Renal cortical epithelial cell (primary cell): ENCODE measurements around the gene POMT2. TPM values are rescaled to one million over a fixed set of nuclear protein-coding genes. Genes with fewer than 3 reads are reported as not detected.
"Not testable (repeated sequence)": the region's sequence is repeated elsewhere in the genome, so short reads cannot be mapped to it uniquely, and the experiment has no call there.

Experiments
- DNase-seq: peaks from one replicate; pipeline ENCODE4 v3.0.0-alpha.2; 2011; ENCODE audit warnings: low read depth
- total RNA-seq: library from RNA; depleted of rRNA; stranded (reverse); fragments of >200 nt; gene quantifications from 2 replicates; pipeline ENCODE4 v1.2.3, GENCODE V29; 2014

The POMT2 gene
- total RNA-seq, 1 donor from 2014 or later = 26.4 TPM

DNA sequence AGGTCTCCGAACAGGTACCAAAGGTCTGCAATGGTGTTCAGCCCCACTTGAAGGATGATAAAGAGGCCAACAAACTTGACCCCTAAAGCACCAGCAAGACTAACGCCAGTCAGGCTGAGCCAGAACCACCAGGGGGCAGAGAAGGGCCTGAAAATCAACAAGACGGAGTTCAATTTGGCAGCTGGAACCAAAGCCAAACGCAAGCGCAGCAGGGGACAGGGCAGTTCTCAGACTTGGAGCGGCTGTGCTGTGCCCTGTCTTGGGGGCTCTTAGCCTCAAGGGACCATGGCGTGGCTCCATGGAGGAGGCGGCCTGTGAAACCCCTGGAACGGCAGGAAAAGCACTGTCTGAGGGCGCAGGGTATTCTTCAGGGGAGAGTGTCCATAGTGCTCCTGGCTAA is 19.6 kb downstream of the POMT2 start:
- peak; percentile 79 for DNase-seq

DNA sequence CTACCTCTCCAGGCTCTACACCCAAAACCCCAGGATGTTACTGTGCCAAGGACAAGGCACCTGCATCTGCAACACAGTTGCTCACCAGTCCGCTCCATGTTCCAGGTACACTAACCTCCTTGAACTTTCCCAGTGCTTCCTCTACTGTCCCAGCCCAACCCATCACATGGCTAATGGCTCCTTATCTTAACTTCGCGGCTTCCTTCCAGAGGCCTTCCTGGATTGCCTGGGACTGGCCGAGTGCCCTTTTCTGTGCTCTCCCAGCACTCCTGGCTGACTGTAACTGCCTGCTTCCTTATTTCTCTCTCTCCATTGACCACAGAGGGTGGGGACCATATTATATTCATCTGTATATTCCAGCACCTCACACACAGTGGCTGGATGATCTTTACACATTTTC is 20.9 kb downstream of the POMT2 start:
- no peak for DNase-seq

DNA sequence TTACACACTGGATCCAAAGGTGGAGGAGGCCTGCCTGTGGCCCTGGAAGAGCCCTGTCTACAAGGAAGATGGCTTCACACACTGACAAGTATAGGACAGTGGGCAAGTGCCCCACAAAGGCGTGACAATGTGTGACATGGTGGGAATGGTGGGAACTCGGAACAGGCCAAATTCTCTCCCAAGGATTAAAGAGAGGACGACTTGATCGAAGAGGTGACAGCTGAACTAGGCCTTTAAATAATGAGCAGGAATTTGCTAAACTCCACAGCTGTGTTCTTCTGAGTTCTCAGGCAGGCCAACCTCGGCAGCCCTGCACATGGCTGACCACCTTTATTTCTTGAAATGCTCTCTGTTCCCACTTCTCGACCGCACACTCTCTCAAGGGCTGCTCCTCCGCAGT is 23.8 kb downstream of the POMT2 start:
- DNase-seq = no peak

DNA sequence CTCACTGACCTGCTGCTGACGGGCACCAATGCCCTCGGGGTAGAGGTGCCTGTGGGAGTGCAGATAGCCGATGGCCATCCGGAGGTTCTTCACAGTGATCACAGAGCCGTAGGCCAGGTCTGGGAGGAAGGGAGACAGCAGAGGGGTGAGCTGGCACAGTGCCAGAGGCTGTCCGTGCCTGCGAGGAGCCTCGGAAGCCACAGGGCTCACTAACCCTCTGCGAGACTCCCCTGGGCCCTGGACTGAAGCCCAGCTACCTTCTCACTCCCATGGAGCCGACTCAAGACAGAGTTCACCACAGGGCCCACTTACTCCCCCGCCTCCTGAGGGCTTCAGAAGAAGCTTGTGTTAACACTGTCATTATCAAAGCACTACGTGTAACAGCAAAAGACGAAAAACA is 24.5 kb downstream of the POMT2 start:
- DNase-seq = no peak

DNA sequence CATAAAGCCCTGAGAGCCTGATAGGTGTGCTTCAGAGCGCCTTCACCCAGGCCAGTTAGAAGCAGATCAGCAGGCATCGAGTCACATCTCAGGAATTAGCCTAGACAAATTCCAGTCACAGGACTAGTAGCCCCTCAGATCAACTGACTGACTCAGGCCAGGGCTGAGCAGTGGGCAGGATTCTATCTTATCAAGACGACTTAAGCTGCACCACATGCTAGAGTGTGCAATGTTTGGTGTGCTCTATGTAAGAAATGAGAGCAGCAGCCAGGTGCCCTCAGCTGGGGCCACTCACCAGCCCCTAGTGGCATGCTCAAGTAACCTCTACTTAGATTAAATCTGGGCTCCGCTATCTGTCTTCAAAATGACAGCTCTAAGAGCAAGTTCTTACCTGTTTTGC is 30.0 kb downstream of the POMT2 start:
- peak; percentile 15 for DNase-seq

DNA sequence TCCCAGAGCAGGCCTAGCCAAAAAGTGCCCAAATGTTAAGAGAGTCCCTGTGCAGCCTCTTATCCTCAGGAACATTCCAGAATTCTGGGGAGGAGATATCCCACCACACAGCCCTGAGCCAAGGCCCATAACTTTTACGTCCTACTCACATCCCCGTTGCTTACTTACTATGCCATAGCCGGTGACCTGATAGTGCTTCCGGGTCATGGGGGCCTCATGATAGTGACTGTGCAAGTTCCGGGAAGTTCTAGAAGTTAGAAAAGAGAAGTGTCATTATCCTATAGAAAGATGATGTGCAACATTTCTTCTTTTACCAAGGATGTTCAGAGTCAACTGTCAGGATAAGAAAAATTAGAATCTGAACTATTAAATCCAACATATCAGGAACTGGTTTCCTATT is 34.1 kb downstream of the POMT2 start:
- no peak for DNase-seq

DNA sequence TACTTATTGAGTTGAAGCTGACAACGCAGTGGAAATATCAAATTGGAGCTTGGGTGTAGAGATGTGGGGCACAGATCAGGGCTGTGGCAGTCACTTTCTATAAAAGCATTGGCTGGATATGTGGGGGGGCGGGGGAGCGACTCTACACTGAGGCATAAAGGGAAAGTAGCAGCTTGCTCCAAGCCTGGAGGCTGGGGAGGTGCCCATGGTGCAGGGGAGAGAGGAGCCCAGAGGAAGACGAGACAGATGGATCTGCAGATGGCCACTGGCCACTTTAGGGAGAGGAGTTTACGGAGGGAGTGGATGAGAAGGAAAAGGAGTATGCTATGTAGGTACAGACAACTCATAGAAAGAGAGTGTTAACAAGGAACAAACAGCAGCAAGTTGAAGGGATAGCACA is 36.2 kb downstream of the POMT2 start:
- DNase-seq = no peak

DNA sequence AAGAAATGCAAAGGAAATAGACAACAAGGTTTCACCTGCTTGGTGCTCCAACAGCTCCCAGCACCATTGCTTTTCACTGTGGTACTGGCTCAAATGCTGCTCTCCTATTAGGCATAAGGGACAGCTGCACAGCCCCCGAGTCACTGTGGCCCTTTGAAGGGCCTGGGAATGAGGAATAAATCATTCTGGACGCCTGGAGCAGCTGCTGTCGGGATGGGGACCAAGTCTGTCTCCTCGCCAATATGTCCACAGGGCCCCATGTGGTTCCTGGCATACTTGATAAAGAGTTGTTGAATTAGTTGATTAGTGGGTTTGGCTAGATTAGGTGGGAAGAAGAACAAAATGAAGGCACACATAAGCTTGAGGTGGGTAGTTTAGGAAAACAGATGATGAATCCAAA is 36.6 kb downstream of the POMT2 start:
- DNase-seq = no peak

DNA sequence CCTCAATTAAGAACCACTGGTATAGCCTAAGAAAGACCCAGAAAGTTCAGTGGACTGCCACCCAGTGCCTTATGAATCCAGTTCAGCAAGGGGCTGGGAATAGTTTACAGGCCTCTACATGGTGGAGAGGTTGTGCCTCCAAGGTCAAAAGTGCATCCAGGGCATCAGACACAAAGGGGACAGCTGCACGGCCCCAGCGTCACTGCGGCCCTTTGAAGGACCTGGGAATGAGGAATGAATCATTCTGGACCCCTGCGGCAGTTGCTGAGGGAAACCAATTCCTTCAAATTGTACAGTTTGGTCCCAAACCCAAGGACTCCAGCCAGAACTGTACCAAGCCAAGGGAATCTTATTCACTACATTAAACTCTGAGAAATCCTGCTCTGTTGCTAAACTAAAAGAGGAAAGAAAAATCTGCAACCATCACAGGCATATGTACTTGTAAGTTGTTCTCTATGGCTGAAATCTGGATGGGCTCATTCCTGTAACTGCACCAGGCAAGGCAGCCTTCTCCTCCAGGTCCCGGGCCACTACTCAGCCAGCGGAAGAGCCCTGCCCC is 38.8 kb downstream of the POMT2 start:
- no peak for DNase-seq

DNA sequence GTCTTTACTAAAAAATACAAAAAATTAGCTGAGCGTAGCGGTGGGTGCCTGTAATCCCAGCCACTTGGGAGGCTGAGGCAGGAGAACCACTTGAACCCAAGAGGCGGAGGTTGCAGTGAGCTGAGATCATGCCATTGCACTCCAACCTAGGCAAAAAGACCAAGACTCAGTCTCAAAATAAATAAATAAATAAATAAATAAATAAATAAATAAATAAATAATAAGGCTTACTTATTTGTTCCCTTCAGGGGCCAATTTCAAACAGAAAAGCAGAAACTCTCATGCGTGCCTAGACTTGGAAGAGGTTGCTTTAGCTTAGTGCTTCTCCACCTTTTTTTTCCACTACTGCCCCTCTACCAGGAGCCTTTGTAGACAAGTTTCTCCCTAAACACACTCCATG is 39.8 kb downstream of the POMT2 start:
- not testable (repeated sequence) for DNase-seq

DNA sequence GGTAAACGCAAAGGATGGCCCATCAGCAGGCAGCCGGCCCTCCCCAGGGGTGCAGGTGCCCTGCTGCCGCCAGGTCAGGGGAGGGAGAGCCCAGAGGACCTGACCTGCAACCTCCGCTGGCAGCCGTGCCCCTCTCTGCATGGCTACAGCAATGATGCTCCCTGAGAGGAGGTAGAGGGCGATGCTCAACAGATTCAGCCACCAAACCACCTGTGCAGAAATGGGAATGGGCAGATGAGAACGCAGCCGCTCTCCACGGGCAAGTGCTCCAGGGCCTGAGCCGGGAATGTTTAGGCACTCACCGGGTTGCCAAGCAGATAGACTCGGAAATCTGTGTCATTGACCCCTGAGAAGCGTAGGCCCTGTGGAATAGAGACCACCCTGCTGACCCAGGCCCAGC is 41.0 kb downstream of the POMT2 start:
- DNase-seq = no peak

DNA sequence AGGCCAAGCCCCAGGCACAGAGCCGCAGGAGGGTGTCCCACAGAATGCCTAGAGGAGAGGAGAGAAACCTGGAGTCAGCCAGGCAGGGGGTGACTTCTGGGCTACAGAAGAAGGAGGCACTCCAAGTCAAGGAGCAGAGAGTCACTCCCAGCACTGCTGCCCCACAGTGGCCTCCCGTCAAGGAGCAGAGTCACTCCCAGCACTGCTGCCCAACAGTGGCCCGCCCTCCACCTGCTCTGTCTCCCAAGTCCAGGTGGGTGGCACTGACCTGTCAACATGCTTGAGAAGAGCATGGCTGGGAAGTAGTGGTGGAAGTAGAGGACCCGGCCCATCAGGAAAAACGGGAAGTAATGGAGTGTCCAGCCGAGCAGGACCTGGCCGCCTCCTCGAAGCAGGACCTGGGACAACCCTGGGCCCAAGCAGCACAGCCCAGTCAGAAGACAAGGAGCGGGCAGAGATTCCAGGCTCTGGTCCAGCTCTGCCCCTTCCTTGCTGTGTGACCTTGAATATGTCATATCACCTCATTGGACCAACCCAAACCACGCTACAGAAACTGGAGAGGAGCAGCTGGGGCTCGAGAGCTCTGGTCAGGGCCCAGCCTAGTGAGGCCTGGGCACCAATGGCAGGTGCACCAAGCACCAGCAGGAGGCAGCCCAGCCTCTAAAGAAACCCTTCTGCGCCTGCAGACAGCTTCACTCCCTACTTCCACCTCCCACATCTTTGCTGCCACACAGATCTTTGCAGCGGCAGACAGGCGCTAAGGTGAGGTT is 42.0 kb downstream of the POMT2 start:
- DNase-seq = no peak

DNA sequence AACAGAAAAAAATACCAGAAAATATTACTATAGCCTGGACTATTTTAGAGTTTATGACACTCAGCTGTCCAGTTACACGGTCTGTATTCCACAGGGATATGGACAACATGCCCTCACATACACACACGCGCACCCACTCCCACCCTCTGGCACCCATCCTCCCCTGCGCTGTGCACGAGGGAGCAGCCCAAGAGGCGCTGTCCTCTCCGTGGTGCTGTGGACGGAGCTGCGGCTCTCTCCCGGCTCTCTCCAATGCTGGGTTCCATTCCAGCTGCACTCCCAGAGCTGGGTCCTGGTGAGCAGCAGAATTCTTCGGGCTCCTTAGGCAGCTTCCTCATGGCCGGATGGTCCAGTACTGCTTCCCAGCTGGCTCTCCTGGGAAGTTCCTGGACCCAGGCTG is 43.7 kb downstream of the POMT2 start:
- no peak for DNase-seq

DNA sequence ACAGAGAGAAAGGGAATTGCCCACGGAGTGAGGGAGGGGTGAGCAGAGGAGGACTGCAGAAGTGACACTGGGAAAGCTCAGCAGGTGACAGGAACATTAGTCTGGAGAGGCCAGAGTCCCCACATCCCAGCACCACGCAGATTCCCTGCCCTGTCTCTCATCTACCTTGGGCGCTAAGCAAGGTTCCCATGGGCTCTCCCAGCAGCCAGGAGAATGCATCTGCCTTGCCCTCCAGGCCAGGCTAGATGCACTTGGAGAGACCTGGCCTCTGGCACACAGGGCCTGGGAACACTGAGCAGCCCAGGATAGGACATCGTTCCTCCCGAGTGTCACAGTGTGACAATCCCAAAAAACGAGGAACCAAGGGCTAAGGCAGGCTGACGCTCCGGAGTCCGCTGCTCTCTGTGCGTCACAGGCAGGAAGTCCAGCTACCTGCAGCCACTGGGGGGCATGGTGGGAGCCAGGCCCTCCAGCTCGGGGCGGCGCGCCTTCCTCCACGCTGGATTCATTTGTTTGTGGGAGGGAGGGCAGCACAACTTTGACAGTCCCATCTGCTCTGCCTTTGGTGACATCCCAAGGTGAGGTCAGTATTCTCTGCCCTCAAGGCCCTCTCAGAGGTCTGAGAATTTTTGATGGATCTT is 44.3 kb downstream of the POMT2 start:
- no peak for DNase-seq

DNA sequence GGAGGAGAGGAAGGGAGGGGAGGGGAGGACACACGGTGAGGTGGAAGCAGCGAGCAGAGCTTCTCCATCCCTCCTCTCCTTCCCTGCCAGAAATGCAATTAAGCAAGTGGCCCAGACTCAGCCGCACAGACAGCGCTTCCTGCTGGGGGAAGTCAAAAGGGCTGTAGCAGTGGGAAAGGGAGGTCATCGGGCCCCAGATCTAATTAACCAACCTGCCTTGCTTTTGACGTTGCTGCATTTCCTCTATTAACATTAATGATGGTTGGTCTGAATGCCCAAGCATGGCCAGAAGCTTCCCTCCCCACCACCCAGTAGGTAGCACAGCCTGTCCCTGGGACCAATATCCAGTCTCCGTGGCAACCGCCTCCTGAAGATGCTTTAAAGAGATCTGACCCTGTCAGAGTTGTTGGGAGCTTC is 45.1 kb downstream of the POMT2 start:
- no peak for DNase-seq

DNA sequence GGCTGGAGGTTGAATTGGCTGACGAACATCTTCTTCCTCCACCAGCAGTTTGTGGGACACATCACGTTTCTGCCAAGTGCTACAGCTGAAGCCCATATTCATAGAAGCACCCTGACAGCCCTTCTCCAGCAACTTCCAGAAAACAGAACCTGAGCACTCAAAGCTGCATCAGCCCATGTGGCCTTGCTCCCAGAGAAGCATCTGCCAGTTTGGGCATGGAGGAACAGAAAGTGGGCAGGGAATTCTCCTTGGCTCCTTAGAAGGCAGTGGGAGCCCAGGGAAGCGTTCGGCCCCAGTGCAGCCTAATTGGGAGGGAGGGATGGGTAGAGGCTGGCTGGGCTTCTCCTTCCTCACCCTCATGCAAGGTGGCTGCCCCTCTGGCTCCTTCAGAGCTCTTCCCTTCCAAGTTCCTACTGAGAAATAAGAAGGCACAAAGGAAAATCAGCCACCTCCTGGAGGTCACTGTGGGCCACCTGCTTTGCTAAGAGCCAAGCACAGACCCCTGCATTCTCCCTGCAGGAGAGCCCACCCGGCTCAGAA is 45.6 kb downstream of the POMT2 start:
- DNase-seq = no peak

DNA sequence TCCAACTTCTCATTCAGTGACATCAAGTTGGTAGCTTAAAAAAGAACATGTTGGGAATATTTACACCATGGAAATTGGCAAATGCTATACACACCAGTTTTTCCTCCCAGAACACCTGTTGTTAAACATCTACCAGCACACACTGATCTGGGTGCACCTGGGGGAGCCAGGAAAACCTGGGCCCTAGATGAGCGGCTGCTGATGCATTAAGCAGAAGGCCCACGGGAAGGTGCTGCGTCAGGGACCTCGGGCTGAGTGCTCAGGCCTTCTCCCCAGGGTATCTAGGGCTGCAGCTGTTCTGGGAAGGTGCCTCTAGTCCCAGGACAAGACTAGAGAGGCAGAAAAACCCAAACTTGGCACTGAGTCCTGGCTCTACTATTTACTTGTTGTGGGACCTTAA is 46.9 kb downstream of the POMT2 start:
- no peak for DNase-seq

DNA sequence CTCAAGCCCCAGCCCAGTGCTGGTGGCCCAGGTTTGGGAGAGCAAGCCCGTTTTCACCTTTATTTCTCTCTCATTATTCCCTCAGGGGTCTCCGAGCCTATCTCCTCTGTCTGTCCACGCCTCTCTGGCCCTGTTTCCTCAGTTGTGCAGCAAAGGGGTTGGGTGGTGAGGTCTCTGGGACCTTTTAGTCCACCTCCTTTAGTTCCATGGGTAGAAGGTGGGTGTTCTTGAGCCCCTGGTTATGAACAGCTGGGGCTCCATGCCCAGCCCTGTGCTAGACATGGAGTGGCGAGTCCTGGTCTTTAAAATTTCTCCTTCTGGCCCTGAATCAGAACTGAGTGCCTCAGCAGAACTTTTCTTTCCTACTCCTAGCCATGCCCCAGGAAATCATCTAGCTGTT is 48.4 kb downstream of the POMT2 start:
- no peak for DNase-seq

DNA sequence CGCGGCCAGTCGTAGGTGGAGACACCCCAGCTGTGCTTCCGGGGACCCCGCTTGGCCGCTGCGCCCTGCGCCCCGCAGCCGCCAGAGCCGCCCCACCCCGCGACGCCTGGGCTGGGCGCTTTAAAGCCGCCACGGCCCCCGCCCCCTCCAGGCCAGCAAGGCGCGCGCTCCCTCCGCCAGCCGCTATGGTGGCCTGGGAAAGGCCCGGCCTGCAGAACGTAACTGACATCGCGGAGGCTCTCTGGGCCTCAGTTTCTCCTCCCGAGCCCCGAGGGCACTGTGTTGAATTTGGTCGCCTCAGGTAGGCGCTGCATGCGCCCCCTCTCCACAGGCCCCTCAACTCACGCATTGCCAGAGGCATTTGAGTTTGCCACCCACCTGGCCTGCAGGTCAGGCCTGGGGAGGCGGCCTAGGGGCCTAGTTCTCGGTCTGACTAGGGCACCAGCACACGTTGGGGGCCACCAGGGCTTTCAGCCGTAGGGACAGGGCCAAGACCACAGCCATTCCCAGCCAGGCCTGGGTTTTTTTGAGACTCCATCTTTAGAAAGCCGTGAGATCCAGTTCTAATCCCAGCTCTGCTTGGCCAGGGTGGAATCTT is 49.5 kb downstream of the POMT2 start, which contains the start of gene NGB:
Gene NGB (minus strand): TSS at position 94 of the 598 bp plus-strand sequence. CDS start 269 bp downstream, outside the sequence.
- no peak for DNase-seq

DNA sequence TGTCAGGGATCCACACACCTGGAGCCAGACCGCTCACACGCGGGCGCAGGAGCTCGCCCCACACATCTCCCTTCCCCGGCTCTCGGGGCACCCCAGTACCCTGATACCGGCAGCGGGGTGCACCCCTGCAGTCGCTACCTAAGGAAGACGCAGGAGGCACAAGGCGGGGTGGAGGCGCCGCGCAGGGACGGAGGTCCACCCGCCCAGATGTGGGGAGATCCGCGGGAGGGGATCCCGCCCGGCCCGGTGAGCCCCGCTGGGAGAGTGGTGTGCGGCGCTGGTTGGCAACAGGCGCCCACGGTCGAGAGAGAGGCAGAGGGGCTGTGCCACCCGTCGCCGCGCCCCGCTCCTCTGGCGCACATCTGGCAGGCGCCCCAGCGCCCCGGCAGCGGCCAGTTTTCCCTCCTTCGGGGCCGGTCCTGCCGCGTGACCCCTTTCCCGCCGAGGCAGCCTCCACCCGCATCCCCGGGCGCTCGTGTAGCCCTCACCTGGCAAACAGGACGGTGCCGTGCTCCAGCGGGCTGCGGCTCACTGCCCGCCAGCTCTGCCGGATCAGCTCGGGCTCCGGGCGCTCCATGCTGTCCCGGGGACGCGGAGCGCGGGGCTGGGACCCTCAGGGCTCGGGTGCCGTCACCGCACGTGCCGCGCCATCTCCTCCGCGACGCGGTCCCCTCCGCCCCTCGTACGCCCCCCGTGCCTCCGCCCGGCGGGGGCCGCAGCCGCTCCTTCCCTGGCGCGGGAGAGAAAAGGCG is 50.1 kb downstream of the POMT2 start:
- no peak for DNase-seq

DNA sequence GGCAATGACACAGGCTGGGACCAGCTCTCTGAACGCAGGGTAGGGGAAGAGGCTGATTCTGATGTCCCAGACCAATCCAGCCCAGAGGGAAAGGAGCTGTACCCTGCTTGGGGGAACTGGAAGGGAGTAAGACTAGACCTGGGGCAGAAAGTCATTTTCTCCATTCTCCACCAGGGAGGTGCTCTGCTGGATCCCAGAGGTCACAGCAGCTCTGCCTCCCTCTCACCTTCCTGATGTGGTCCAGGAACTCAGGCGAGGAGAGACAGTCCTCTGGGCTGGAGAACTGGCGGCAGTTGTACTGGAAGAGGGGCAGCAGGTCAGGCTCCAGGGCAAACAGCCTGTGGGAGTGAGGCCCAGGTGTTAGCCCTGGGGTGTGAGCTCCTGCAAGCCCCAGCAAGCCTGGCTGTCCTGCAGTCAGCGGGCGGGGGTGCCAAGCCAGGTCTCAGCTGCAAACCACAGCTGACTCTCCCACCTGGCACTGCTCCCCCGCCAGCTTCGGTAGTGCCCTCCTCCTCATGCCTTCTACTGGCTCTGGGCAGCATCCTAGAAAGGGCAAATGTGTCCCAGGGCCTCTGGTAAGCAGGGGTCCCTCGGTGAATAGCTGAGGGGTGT is 51.6 kb downstream of the POMT2 start:
- DNase-seq = no peak
